Activated CD4-positive, alpha-beta T cell treated with anti-CD3 and anti-CD28 coated beads, Interleukin-2, amount 50 U/mL, for 4 hours (primary cell): ENCODE data around the gene COPG1.

Source experiments
- DNase-seq, 2 experiments: peaks; one replicate each; pipeline ENCODE4 v3.0.0-alpha.2; 2020

Gene COPG1

DNA sequence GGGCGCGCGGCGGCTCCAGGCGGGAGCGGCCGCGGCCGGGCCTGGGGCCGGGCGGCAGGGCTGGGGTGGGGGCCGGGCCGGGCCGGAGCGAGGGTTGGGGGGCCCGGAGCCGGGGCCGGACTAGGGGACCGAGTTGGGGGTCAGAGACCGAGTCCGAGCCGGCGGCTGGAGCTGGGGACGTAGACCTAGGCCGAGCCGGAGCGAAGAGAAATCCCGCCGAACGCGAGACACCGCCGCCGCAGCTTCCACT, 66.5 kb downstream of the COPG1 start:
- DNase-seq = no peak

DNA sequence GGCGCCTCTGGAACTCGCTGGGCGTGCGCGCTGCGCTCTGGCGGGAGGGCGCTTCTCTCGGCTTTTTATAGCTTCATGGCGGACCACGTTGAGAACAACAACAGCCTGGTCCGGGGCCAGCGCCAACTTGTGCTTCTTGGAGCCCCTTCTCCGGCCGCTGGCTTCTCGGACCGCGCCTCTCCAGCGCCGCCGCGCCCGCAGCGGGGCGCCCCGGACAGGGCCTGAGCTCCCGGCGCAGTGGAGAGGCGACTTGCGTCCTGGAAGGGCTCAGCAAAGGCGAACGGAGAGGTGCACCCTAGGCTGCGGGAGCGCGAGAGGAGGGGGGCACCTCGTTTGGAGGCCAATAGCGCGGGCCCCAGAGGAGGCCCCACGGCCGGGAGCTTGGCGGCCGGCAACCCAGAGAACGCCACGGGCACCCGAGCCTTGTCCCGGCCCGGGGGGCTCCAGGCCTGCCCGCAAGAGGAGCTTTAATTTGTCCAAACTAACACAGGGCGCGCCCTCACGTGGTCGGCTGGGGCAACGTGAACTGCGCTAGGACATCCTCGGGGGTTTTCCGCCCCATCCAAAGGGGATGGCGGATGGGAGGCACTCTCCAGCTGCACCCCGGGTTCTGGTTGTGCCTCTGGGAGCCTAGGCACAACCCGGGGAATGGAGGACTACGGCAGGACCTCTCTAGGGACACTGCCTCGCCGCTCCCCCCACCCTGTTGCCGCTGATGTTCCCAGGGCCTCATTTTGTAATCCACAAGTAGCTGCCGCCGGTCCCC, 67.0 kb downstream of the COPG1 start:
- DNase-seq = peak; percentile 90 to 93

DNA sequence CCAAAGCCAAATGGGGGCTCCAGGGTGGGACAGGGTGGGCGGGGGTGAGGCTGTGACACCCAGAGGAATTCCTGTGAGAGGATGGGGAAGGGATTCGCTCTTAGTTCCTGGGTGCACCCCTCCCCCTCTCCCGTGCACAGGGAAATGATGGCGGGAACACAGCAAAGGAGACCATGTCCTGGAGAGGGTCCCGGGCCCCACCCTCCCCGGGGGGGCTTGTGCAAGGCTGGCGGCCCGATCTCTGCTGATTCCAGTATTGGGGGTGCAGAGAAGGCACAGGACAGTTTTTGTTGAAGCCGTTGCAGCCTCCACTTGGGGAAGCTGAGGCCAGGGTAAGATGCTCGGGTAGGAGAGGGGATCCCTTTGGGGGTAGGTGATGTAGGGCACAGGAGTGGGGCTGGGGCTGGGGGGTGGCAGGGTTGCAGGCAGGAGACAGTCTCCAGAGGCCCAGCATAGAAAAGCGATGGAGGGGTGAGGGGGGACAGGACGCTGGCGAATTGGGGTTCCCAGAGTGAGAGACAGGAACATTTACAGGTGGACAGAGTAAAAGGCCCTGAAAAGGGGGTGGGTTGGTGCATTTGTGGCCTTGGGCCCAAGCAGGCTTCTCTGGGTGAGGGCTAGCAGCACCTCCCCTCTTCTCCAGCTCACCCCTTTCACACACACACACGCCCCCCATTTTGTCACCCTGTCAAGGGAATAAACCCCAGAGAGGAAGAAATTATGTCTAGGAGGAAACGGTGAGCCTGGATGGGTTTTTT, 67.8 kb downstream of the COPG1 start:
- no peak for DNase-seq

DNA sequence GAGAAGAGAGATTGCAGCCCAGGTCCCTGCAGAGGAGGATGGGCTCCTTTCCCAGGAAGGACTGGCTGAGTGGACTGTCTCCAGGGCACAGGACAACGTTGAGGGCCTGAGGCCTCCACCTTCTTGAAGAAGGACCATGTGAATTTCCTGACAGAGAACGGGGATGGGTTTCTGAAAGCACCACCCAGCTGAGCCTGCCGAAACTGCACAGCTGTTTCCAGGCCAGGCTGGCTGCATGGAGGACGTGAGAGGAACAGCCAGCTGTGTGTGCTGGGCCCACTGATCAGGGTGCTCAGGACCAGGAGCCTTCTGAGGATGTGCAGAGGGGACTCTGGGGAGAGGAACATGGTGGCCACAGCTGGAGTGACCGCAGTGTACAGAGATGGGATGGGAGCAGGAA, 68.4 kb downstream of the COPG1 start:
- DNase-seq = no peak

DNA sequence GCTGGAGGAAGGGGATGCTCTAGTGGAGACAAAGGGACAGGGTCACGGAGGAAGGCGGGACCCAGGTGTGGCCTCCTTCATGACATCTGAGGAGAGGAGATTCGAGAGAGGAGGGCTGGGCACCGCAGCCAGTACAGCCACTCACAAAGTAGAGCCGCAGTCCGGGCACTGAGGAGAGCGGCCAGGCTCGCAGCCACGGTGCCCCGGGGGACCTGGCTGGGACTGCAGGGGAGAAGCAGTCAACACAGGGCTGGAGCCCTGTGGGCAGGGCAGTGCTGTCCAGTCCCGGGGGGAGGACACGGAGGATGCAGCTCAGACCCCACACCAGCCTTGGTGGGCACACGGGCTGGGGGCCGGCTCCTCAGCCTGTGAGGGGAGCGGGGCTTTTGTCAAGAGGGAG, 69.5 kb downstream of the COPG1 start:
- no peak for DNase-seq

DNA sequence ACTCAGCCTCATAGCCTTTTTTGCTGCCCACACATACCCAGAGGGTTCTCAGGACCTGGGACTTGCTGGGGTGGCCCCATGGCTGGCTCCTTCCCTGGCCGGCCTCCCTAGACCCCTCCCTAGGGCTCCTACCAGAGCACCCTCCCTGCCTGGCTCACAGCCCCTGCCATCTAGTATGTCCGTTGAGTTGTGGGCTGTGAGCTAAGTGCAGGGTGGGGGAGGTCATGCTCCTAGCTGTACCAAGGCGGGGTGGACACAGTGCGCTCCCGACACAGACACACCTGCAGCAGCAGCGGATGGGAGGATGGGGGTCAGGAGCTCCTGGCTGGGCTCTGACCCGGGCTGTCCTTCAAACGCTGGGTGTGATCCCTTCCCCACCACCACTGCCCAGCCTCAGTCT, 70.9 kb downstream of the COPG1 start:
- no peak for DNase-seq

DNA sequence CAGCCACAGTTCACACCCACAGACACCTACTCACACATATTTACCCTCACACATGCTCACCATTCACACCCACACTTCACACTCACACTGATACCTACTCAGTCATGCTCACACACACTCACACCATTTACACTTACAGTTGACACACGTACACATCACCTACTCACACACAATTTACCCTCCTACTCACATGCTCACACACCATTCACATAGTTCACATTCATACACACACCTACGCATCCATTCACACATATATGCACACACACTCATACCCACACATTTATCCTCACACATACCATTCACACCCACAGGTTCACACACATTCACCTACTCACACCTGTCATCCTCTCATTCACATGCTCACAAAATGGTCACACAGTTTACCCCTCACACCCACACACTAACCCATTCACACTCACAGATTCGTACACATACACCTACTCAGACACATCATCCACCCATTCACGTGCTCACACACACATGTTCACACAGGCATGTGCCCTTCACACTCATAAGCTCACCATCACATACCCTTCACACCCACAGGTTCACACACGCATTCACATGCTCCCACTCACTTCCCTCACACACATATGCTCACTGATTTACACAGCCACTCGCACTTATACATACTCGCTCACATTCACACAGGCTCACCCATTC, 71.5 kb downstream of the COPG1 start:
- no peak for DNase-seq

DNA sequence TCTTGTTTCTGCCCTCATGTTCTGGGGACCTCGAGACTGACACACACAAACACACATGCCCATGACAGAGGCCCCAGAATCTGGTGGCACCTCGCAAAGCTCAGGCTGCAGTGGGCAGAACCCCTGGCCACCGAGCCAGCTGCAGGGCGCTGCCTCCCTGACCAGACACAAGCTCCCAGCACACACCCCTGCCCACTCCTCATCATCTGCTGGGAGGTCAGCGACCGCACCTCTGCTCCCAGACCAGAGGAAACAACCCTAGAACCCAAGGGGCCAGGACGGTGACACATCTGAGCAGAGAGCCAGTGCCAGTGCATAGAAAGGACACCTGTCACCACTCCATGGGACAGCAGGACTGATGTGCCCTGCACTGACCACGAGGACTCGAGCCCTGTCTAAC, 72.5 kb downstream of the COPG1 start:
- DNase-seq = no peak

DNA sequence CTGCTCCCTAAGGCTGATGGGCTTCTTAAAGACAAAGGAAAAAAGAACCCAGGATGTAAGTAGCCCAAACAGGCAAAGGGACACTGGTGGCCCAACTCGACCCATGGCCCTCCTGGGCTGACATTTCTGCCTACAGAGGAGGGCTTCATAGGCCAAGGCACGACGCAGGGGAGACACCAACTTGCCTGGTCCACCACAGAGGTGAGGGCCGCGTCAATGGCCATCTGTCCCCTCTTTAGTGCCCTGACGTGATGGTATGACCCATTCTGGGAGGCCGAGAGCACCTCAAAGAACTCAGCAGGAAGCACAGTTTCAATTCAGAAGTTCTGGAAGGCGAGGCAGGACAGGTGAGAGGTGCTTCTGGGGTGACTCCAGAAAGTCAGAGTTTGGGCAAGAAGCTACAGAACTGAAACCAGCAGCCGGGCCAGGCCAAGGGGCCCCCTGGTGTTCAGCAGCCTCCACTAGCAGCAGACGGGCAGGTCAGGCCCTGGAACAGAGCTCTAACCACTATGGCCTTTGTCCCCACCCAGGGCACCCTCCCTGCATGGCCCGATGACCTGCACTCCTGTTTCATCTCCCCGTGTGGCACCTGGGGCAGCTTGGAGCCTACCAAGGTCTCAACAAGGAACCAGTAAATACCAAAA, 74.4 kb downstream of the COPG1 start:
- no peak for DNase-seq

DNA sequence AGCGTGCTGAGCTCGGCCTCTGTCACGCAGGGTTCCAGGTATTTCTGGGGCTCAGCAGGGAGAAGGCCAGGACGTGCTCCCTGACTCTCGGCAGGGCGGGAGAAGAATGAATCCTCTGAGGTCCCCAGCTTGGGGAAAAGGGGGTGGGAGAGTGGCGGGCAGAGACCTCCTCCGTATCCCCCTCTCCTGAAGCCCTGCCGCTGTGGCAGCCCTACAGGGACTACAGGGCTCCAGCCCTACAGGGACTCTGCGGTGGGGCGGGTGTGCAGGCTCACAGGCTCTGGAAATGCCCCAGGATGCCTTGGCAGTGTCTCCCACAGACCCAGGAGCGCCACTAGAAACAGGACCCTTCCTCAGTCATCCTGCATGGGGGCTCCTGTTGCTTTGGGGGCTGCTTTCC, 75.4 kb downstream of the COPG1 start:
- no peak for DNase-seq

DNA sequence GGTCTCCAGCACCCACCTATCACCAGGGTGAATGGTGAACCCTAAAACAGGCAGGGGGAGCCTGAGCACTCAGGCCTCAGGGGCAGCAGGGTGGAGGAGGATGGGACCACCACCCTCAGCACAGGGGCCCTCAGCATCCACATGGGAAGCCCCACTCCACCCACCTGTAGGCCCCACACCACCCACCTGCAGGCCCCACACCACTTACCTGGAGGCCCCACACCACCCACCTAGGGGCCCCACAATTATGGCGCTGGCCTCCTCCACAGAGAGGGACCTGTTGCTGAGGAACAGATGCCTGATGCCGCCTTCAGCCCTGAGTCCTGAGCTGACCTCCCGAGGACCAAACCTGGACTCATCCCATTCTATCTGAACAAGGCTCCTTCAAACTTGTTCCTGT, 76.0 kb downstream of the COPG1 start:
- no peak for DNase-seq

DNA sequence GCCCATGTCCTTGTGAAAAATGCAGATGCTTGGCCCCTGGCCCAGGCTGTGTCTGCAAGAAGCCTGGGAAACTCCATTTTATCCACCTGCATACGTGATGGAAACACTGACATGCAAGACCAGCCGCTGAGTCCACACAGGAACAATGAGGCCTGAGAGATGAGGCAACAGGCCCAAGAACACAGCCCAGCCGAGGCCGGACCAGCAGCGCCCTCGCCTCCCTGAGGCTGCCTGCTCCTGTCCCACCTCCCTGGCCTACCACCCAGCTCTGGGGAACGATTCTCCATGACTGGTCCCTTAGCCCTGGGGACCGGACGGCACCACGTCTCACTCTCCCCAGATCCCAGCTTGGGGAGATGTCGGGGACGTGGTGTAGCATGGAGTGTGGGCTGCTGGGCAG, 76.7 kb downstream of the COPG1 start:
- no peak for DNase-seq

DNA sequence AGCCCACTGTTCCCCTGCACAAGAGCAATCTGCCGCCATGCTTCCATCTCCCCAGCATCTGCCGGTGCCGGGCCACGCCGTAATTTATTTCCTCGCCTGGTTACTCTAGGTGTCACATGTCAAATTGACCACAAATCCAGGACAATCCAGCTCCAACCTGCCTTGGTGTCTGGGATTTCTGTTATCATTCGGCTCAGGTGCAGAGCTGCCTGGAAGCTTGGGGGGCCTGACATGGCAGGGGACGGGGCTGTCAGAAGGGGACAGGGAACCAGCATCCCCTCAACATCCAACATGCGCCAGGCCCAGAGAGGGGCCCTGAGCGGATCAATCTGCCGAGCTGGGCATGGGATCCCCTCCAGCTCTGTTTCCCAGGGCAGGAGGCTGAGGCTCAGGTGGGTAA, 77.2 kb downstream of the COPG1 start:
- no peak for DNase-seq
